HG03159 (cell line): ENCODE results near the gene CTIF.

Source experiments
- ATAC-seq: cut with Tn5 transposase; IDR thresholded peaks from one replicate; pipeline ENCODE4 v1.9.1; 2021; ENCODE audit warnings: mild to moderate bottlenecking, moderate library complexity; ENCODE audit not compliant: unreplicated experiment

CTIF gene

GRCh38 chr18:48742304-48742703, 203.5 kb downstream of the CTIF start:
- ATAC-seq = no peak

GRCh38 chr18:48742706-48743475, 204.1 kb downstream of the CTIF start:
- ATAC-seq = no peak

GRCh38 chr18:48743886-48744285, 205.1 kb downstream of the CTIF start:
- no peak for ATAC-seq

GRCh38 chr18:48745293-48745692, 206.5 kb downstream of the CTIF start:
- ATAC-seq = no peak

- no peak for ATAC-seq
These were observed 210.9 kb downstream of the CTIF start for GRCh38 chr18:48749768-48750167.

GRCh38 chr18:48750485-48751175, 211.8 kb downstream of the CTIF start:
- no peak for ATAC-seq

GRCh38 chr18:48751727-48752468, 213.1 kb downstream of the CTIF start:
- ATAC-seq = no peak

GRCh38 chr18:48752478-48752877, 213.6 kb downstream of the CTIF start:
- ATAC-seq = no peak

GRCh38 chr18:48752928-48753327, 214.1 kb downstream of the CTIF start:
- no peak for ATAC-seq

GRCh38 chr18:48753691-48754090, 214.9 kb downstream of the CTIF start:
- no peak for ATAC-seq

GRCh38 chr18:48754559-48754958, 215.7 kb downstream of the CTIF start:
- no peak for ATAC-seq

- no peak for ATAC-seq
These were observed 216.2 kb downstream of the CTIF start for GRCh38 chr18:48754993-48755473.

- ATAC-seq = no peak
These were observed 217.8 kb downstream of the CTIF start for GRCh38 chr18:48756511-48757226.

GRCh38 chr18:48757367-48757766, 218.5 kb downstream of the CTIF start:
- no peak for ATAC-seq

GRCh38 chr18:48757906-48758305, 219.1 kb downstream of the CTIF start:
- ATAC-seq = no peak

- ATAC-seq = no peak
These were observed 222.8 kb downstream of the CTIF start for GRCh38 chr18:48761582-48761981.

GRCh38 chr18:48762022-48762421, 223.2 kb downstream of the CTIF start:
- no peak for ATAC-seq

- no peak for ATAC-seq
These were observed 224.2 kb downstream of the CTIF start for GRCh38 chr18:48762836-48763718.

GRCh38 chr18:48763719-48764100, 224.9 kb downstream of the CTIF start:
- no peak for ATAC-seq

- ATAC-seq = no peak
These were observed 226.2 kb downstream of the CTIF start for GRCh38 chr18:48765053-48765452.
